GM18861 (cell line): ENCODE measurements around the gene MATK.

Experiments
- ATAC-seq: cut with Tn5 transposase; IDR thresholded peaks from one replicate; pipeline ENCODE4 v1.9.1; 2021; ENCODE audit not compliant: unreplicated experiment

The MATK gene

DNA sequence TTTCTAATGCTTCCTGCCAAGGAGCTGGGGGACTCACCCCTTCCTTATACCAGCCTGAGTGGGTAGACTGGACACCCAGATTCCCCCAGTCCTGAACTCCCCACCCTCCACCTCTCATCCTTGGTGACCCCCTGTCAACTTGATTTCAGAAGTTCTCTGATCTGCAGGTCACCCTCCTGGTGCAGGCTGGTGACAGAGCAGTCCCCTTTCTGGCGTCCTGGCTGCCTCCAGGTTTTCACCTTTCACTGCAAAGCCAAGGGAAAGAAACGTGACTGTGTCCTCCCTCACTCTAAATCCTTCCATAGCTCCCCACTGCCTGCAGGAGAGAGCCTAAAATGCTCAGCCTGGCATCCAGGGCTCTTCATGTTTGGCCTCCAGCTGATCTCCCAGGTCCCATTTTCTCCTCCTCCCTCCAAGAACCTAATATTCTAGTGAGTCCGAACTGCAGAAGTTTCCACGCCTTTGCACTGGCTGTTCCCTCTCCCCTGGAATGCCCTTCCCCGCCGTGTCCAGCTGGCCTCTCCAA is 4.1 kb upstream of the MATK start:
- ATAC-seq = no peak

- no peak for ATAC-seq
These were observed 3.0 kb upstream of the MATK start for GRCh38 chr19:3788996-3789778.

GRCh38 chr19:3785451-3785937 is 687 bp downstream of the MATK start:
- no peak for ATAC-seq

DNA sequence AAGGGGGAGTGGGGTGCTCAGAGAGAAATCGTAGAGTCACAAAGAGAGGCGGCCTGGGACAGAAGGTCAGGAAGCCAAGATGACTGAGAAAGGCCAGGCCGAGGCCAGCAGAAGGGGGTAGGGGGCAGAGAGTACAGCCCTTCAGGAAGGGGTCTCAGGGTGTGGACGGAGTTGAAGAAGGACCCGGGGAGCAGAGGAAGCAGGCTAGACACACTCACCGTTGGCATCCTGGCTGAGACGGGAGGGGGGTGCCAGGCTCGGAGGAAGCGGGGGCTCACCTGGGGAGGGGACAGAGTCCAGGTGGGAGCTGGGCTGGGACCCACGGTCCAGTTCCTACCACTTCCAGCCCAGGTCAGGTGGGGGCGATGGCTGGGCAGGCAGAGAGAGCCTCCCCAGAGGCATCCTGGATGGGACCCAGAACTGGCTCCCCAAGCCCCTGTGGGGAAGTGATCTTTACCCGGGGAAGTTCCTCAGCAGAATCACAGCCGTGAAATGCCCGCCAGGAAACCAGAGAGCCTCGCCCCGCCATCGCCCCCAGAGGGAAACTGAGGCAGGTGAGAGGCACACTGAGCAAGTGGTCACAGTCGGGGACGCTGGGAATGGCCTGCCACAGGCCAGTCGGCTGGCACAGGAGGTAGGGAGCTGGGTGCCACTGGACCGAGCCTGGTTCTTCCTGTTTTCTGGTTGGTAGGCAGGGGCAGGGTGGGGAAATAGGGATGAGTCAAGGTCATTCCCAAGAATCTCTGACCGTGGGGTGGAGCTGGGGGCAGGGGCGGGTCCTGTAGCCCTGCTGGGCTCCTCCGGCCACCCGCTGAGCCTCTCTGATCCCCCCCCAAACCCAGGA is 1.4 kb downstream of the MATK start:
- no peak for ATAC-seq

DNA sequence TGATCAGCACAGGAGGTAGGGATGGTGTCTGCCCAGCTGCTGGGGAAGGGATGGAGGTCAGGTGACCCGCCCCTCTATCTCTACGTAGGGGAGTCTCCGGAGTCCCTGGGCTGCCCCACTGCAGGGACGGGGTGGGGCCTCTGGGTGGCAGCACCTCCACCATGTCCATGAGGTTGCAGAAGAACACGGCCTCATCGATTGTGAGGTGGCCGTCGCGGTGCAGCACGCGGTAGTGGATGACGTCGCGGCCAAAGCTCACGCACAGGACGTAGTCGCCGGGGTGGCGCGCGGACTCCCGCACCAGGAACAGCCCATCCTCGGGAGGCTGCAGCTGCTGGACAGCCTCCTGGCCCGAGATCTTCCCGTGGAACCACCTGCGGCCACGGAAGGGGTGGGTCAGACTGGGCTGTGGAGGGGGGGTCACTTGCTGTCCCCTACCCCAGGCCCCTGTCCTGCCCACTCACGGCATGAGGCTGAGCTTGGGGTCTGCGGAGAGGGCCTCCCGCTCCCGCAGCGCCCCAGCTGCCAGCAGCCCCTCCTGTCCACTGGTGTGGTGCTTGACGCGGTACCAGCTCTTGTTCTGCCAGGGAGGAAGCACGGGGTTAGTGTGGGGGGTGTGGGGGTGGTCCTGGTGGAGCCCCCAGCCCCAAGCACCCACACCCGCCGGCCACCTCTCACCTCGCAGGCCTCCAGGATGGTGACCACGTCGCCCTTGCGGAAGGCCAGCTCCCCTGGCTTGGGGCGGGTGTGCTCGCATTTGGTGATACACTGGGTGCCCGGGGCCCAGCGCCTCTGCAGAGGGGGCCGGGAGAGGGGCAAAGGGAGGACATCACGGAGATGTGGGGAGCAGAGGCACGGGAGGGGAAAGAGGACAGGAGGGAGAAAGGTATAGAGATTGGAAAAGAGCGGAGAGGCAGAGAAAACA is 2.3 kb downstream of the MATK start:
- no peak for ATAC-seq

DNA sequence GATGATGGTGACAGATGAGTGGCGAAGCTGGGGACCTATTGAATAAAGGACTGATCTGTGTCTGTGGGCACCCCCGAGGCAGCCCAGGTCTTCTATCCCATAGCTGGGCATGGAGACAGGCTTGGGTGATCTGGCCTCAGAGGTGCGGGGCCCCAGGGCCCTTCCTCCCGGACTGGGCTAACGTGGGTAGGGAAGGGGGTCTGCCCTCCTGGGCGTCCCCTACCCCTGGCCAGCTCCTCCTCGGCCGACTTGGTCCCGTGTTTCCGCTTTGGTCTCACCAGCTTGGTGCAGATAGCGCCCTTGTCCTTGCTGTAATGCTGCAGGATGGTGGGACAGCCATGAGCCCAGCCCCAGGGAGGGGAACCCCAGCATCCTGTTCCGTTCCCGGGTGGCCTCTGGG is 3.3 kb downstream of the MATK start:
- ATAC-seq = no peak

GRCh38 chr19:3782330-3782729 is 3.9 kb downstream of the MATK start:
- no peak for ATAC-seq

- ATAC-seq = no peak
These were observed 4.6 kb downstream of the MATK start for GRCh38 chr19:3781603-3782002.

DNA sequence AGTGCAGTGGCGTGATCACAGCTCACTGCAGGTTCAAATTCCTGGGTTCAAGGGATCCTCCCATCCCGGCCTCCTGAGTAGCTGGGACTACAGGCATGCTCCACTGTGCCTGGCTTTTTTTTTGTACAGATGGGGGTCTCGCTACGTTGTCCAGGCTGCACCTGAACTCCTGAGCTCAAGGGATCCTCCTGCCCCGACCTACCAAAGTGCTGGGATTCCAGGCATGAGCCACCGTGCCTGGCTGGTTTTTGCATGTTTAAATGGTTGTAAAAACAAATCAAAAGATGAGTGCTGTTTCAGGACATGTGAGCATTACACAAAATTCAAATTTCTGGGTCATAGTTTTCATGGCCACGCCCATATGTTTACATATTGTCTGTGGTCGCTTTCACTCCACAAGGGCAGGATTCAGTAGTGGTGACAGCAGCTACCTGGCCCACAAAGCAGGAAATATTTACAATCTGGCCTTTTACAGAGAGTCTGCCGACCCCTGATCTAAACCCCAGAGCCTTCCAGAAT is 5.3 kb downstream of the MATK start:
- ATAC-seq = no peak

DNA sequence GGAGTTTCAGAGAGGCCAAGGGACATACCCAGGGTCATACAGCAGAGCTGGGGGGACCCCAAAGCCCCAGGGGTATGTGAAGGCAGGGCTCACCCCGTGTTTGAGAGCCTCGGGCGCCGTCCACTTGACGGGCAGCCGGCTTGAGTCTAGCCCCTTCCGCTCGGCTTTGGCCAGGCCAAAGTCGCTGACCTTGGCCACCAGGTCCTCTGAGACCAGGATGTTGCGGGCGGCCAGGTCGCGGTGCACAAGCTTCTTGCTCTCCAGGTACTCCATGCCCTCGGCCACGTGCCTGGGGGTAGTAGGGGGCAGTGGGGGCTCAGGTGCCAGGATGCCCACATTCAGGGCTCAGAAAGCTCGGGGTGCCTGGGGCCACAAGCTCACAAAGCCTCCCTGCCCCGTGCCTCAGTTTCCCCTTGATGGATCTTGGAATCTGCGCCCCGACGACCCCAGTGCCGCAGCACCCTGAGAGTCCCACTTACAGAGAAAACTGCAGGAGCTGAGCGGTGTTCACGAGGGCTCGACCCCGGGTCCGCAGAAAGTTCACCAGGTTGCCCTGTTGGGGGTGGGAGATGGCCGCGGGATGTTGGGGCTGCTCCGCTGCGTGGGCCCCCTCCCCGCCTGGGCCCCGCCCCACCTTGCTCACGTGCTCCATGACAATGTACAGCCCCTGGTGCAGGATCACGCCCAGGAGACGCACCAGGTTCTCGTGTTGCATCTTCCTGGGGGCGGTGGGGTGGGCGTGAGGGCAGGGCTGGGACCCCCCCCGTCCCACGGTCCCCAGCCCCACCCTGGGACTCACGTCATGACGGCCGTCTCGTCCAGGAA is 7.1 kb downstream of the MATK start:
- ATAC-seq = no peak

GRCh38 chr19:3778104-3778867 is 7.9 kb downstream of the MATK start:
- ATAC-seq = no peak

GRCh38 chr19:3776479-3777040 is 9.6 kb downstream of the MATK start:
- no peak for ATAC-seq

DNA sequence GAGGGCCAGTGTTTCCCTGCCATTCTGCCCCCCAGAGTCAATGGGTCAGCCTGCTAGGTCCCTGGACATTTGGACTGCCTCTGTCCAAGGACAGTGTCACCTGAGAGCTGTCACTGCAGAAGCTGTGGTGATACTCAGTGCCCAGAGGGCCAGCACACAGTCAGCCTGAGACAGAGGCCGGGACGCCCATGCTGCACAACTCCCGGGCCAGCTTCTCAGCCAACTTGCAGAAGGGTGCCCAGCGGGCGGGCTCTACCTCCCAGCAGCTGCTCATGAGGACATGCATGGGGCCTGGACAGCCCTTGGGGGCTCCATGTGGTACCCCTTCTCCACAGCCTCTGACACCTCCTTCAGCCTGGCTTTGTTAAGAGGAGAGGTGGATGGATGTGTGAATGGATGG is 10.3 kb downstream of the MATK start:
- ATAC-seq = no peak

GRCh38 chr19:3775374-3775711 is 10.8 kb downstream of the MATK start:
- no peak for ATAC-seq

DNA sequence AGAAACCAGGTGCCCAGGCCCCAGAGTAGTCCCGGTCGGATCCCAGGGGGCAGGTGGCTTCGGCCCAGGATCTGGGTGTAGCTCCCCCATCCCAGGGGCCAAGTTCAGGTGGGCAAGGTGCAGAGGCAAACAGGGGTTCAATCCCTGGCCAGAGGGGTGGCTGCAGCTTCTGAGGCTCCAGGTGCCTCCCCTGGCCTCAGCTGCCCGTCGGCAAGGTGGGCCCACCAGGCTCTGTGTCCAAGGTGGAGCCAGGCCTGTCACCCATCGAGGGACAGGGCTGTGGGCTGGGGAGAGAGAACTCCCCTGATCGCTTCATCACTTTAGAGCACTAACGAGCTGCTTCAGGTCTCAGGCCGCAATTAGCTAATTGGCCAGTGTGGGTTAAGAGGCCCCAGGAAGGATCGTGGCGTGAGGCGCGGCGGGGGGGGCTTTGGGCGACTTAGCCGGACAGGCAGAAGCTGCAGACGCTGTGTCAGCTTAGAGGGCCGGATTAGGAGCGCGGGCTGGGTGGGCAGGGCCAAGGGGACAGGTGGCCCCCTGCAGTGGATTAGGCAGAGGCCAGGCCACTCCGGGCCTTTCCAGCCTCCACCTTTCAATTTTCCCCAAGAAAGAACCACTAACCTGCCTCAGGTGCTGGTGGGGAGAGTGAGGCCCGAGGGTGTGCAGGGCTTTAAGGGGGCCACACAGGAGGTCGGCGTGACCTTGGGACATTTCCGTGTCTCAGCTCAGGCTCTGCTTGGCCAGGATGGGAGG is 11.4 kb downstream of the MATK start:
- no peak for ATAC-seq

DNA sequence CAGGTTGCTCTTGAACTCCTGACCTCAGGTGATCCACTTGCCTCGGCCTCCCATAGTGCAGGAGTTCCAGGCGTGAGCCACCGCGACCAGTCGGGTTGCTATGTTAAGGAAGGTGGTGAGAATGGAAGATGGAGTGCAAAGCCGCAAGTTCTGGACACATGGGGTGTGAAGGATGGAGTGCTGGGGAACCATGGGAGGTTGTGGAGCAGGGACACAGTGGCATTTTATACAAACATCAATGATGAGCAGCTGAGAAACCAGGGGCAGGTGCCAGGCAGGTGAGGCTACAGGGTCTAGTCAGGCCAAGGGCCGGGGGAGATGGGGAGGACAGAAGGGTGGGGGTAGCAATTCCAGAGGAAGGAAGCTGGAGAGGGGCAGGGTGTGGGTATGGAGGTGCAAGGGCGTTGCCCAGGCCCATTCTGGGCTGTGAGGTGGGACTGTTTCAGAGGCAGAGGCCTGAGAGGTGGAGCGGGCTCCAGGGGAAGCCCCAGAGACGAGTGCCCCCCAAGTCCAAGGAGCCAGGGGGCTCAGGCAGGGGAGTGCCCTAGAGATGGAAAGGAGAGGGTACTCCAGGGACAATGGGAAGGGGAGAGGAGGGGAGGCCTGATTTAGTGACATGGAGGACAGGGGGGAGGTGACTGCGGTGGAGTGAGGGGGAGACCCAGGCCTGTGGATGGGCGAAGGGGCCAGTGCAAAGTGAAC is 12.2 kb downstream of the MATK start:
- ATAC-seq = no peak

GRCh38 chr19:3771906-3772455 is 14.2 kb downstream of the MATK start, which contains the start of gene RAX2:
TSS of gene RAX2 (minus strand) at chr19:3772228. CDS start at chr19:3771742, 486 bp downstream.
- ATAC-seq = no peak
